Measurements from ENCODE around the gene CYGB.
A peak's percentile ranks its signal among the peaks of the same experiment; 100 is the strongest.

The CYGB gene

DNA sequence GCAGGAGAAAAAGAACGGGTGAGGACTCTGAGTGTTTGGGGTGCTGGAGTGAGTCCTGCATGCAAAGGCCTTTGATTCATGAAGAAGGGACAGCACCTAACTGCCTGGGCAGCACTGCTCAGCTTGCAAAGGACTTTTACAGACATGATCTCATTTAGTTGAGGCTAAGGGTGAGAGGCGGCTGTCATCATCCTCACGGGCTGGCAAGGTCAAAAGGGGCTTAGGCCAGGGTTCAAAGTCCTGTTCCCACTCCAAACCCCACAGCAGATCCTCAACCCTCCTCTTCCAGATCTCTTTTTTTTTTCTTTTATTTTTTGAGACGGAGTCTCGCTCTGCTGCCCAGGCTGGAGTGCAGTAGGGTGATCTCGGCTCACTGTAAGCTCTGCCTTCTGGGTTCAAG, 41.0 kb downstream of the CYGB start:
- no peak for DNase-seq (ENCODE audit: low read depth)
- TF ChIP-seq MYC (IDR thresholded peaks at IDR 0.05; ENCODE audit: low read depth, low read length): no peak
- TF ChIP-seq, protein P1, sequence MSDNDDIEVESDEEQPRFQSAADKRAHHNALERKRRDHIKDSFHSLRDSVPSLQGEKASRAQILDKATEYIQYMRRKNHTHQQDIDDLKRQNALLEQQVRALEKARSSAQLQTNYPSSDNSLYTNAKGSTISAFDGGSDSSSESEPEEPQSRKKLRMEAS (IDR thresholded peaks at IDR 0.05; ENCODE audit: low read depth, low read length): no peak
- TF ChIP-seq POLR2A (IDR thresholded peaks at IDR 0.05; ENCODE audit: extremely low read depth, insufficient read length): no peak
- TF ChIP-seq, protein P2, sequence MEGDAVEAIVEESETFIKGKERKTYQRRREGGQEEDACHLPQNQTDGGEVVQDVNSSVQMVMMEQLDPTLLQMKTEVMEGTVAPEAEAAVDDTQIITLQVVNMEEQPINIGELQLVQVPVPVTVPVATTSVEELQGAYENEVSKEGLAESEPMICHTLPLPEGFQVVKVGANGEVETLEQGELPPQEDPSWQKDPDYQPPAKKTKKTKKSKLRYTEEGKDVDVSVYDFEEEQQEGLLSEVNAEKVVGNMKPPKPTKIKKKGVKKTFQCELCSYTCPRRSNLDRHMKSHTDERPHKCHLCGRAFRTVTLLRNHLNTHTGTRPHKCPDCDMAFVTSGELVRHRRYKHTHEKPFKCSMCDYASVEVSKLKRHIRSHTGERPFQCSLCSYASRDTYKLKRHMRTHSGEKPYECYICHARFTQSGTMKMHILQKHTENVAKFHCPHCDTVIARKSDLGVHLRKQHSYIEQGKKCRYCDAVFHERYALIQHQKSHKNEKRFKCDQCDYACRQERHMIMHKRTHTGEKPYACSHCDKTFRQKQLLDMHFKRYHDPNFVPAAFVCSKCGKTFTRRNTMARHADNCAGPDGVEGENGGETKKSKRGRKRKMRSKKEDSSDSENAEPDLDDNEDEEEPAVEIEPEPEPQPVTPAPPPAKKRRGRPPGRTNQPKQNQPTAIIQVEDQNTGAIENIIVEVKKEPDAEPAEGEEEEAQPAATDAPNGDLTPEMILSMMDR (IDR thresholded peaks at IDR 0.05; ENCODE audit: low read depth, low read length): no peak

DNA sequence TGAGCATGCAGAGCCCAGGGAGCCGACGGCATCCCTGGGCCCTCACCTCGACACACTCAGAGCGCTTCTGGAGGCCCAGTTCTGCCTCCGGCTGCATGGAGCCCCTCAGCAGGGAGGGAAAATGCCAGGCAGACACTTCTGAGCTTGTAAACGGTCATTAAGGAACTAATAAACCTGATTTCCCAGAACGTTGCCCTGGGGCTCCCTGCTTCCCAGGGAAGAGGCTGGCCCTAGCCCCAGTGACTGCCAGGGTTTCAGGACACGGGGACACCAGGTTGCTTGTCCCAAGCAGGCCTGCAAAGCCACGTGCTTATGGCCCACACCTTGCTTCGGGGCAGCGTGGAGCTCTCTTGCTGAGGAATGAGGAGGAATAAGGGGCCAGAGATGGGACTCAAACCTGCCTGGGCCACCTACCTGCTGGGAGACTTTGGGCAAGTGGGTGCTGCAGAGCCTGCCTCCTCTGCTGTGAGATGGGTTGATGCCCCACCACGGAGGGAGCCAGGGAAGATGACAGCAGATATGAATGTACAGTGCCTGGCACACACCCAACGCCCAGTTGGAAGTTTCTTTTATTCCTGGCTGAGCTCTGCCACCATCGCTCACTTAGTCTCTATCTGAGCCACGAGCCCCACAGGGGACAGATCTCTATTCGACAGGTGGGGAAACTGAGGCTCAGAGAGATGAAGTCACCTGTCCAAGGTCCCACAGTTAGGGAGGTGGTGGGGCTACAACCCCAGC, 41.7 kb downstream of the CYGB start:
- no peak overlapping the region for H3K4me3 ChIP-seq (ENCODE audit: low read depth, low read length)
- TF ChIP-seq, protein P2 (IDR thresholded peaks at IDR 0.05; ENCODE audit: low read depth, low read length): no peak
- TF ChIP-seq, protein P1 (IDR thresholded peaks at IDR 0.05; ENCODE audit: low read depth, low read length): no peak
- TF ChIP-seq MYC (IDR thresholded peaks at IDR 0.05; ENCODE audit: low read depth, low read length) (no peak), POLR2A (IDR thresholded peaks at IDR 0.05; ENCODE audit: extremely low read depth, insufficient read length) (no peak)
- DNase-seq (ENCODE audit: low read depth): no peak

More for the DNA sequence above, 41.0 kb downstream of the CYGB start:
- H3K4me3 ChIP-seq (ENCODE audit: low read depth, low read length): no peak overlapping the region

DNA sequence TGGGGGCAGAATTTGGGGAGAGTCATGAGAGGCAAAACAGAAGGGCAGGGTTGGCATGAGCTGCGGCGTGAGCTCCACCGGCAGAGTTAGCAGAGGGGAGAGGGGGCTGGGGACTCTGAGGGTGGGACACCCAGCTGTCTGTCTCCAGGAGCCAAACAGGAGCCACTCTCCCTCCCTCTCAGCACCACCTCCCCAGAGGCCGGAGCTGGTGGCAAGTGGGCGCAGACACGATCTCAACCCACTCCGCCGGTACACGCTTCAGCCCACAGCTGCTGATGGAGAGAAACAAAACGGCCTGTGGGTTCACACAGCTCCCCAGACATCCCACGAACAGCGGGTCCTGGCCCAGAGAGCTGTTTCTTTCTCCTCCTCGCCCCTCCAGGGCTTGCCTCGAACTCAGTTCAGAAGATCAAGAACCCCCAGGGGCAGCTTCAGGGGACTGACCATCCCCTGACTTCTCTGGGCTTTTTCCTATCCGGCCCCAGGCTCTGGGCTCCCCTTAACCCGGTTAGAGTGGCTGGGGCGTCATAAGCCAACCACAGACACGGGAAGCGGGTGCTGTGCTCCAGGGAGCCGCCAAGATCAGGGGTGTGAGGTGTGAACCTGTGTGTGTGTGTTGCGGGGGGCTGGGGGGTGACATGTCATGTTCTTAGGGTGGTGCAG, 43.9 kb downstream of the CYGB start:
- DNase-seq (ENCODE audit: low read depth): no peak
- peak overlapping the region; percentile 11 for H3K4me3 ChIP-seq (ENCODE audit: low read depth, low read length)

DNA sequence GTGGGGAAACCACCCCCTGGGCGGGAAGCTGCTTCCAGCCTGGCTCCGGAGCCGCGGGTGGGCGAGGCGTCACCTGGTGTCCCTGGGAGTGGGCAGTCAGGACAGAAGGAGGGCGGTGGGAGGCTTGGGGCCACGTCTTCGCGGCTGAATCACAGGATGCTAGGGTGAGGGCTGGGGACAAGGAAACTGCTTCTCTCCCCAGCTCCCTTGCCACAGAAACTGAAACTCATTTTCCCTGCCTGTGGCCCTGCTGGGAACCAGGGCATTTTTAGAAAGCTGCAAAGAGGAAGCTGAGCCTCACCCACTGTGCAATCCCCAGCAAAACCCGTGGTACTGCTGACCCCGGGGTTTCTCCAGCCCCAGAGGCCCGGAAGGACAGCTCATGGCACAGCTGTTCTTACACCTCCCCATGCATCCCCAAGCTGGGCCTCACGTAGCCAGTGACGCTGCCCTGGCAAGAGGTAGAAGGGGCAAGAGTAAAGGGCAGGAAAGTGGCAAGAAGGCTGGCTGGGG, 44.5 kb downstream of the CYGB start:
- DNase-seq (ENCODE audit: low read depth): peak; percentile 94
- TF ChIP-seq MYC (IDR thresholded peaks at IDR 0.05; ENCODE audit: low read depth, low read length) (peak; percentile 44; the same call in 1 of the 2 replicates), POLR2A (IDR thresholded peaks at IDR 0.05; ENCODE audit: extremely low read depth, insufficient read length) (no peak)
- TF ChIP-seq, protein P1 (IDR thresholded peaks at IDR 0.05; ENCODE audit: low read depth, low read length): peak; percentile 68
- peak overlapping the region; percentile 16 for H3K4me3 ChIP-seq (ENCODE audit: low read depth, low read length)

More for the DNA sequence above, 43.9 kb downstream of the CYGB start:
- TF ChIP-seq, protein P1 (IDR thresholded peaks at IDR 0.05; ENCODE audit: low read depth, low read length): no peak
- TF ChIP-seq, protein P2 (IDR thresholded peaks at IDR 0.05; ENCODE audit: low read depth, low read length): no peak
- TF ChIP-seq POLR2A (IDR thresholded peaks at IDR 0.05; ENCODE audit: extremely low read depth, insufficient read length) (no peak), MYC (IDR thresholded peaks at IDR 0.05; ENCODE audit: low read depth, low read length) (no peak)

DNA sequence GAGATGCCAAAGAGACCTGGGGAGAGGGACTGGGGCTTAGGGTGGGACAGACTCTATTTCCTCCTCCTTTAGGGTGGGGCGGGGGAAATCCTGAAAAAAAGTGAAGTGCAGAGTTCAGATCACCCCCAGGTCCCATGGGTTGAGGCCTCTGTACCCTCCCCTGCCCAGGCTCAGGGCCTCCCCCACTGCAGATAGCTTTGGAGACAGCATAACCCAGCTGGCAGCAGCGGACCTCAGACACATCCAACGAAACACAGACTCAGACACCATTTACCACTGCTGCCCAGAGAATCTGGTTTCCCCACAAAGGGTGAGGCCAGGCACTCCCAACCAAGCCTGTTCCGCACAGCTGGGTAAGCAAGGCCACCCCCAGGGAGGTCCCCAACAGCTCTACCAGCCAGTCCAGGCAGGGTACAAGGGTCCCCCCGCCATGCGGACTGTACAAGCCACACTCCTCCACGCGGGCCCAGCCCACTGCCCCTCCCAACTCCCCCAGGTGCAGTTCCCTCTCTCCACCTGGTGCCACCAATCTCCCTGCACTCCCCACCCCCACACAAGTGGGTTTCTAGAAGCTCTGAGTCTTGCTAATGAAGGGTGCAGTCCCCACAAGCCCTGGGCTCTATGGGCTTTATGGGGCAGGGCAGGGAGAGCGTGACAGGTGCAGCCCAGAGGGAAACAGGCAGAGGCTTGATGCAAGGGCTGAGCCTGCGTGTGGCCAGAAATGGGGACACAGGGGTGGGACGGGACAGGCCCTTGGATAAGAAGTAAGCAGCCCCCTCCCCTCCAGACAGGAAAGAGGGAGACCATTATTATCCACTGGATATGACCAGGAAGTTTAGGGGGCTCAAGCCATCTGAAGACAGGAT, 45.2 kb downstream of the CYGB start:
- peak; percentile 64 for DNase-seq (ENCODE audit: low read depth)
- TF ChIP-seq MYC (IDR thresholded peaks at IDR 0.05; ENCODE audit: low read depth, low read length) (no peak), POLR2A (IDR thresholded peaks at IDR 0.05; ENCODE audit: extremely low read depth, insufficient read length) (no peak)
- TF ChIP-seq, protein P2 (IDR thresholded peaks at IDR 0.05; ENCODE audit: low read depth, low read length): no peak
- TF ChIP-seq, protein P1 (IDR thresholded peaks at IDR 0.05; ENCODE audit: low read depth, low read length): no peak
- peak overlapping the region; percentile 16 for H3K4me3 ChIP-seq (ENCODE audit: low read depth, low read length)
